T1000 (cell line): Measurements from ENCODE around the gene TFIP11.

ENCODE experiments used
- DNase-seq: peaks from one replicate; lab custom pipeline; 2025; ENCODE audit warnings: mixed read lengths; lab: John Stamatoyannopoulos, UW

Gene TFIP11

DNA sequence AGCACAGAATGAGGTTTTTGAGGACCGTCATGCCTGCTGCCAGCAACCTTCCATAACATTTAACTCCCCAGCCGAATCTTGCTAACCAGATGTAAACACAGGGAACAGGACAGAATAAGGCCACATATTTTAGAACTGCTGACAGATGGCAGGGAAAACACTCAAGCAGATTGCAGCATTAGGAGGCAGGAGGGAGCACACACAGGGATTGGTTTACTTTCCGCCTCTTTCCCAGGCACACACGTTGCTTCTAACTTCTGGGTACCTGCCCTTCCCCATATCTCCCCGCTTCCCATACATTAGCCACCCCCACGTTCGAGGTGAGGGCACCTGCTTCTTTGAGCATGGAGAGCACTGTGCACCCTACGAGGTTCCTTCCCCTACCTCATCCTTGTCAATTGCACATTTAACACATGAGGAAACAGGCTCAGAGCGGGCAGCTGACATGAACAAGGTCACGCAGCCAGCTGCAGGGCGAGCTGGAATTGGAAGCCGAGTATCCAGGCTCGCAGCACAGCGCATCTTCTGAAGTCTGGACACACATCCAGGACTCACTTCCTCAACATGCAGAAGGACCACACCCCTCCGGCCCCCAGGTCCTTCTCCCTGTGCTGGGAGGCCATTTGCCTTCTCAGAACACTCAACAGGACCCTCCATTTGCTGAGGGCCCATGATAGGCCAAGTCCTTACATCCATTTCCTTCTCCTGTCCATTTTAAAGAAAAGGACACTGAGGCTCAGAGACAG, 64.5 kb downstream of the TFIP11 start:
- DNase-seq, result no peak

DNA sequence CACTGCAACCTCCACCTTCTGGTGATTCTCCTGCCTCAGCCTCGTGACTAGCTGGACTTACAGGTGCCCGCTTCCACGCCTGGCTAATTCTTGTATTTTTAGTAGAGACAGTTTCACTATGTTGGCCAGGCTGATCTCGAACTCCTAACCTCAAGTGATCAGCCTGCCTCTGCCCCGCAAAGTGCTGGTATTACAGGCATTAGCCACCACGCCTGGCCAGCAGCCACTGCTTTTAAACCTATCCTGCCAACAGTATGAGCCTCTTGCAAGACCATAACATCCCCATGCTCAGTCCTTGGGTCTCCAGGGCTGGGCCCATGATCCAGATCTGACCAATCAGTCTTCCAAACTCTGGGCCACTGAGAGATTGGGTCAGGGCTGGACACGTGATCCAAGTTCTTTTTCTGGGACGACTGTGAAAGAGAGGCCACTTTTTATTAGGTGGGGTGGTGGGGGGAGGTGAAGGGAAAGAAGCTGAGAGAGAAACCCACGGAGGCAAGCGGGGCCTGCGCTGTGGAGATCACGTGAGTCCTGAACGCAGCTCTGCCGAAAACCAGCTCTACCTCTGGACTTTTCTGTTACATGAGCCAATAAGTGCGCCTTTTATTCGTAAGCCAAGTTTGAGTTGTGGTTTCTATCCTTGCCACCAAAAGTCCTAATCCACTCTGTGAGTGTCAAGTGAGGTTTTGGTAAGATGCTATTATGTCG, 65.3 kb downstream of the TFIP11 start:
- no peak for DNase-seq

DNA sequence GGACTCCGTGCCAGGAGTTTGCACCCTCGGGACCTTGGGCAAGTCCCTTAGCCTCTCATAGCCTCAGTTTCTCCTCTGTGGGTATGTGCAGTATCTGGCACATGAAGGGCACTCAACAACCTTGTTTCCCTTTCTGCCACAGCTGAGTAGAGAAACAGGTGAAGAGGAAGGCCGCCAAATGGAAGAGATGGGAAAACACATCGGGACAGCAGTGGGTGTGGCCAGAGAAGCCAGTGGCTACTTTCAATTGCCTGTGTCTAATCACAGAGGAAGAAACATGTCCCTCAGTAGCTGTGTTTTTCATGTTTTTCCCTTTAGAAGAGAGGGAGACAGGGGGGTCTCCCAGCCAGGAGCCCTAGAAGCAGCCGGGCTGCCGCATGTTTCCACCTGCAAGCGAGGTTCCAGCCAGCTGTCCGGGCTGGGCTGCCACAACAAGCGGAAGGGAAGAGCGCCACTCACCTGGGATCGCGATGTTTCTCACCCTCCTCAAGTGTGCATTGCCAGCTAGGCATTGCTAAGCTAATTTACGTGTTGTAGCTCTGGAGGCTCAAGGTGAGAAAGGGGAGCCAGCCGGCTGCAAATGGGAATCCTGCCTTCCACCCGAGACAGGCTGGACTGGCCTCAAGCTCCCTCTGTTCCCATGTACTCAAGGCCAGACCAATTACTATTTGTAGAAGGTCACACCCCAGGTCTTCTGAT, 66.5 kb downstream of the TFIP11 start:
- no peak for DNase-seq

DNA sequence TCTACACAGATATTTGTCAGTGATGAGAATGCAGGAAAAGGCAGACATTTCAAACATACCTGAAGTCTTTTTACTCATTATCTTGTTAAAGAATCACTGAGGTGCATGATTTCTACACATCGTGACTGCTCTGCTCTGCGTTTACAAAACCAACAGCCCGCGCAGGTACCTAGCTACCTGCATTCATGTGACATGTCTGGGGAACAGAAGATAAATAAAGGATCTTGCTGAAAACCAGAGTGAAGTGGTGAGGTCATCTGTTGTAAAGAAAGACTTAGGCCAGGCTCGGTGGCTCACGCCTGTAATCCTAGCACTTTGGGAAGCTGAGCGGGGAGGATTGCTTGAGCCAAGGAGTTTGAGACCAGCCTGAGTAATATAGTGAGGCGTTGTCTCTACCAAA, 67.5 kb downstream of the TFIP11 start:
- no peak for DNase-seq

DNA sequence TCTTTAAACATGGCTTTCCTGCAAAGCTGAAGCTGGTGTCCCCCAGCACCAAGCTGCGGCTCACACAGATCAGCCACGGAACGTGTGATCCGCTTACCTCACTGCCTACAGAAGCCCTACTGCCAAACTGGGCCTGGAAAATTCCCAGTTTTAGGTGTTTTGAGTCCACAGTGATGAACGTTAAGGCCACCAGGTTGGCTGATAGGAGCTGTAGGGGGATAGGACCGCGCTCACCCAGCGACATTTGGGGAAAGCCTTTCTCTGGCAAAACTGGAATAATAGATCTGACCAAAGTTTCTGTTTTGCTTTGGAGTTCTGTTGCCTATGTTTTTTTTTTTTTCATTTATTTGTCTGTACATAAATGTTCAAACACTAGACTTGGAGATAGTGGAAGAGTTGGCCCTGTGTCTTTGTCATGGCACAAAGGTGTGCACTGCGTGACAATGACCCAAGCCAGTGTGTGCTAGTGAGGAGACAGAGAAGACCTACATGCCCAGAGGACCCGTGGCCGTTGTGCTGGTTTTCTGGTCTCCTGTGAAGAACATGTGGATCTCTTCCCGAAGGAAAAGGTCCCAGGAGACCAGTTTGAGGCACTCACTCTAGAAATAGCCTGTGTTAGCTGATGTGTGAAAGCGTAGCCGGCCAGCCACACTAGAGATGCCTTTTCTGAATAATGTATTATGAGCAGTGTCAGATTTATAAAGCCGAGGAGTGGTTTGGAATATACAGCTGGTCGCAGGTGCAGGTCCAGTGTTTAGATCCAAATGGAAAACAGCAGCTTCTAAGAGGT, 68.2 kb downstream of the TFIP11 start:
- DNase-seq, result no peak

DNA sequence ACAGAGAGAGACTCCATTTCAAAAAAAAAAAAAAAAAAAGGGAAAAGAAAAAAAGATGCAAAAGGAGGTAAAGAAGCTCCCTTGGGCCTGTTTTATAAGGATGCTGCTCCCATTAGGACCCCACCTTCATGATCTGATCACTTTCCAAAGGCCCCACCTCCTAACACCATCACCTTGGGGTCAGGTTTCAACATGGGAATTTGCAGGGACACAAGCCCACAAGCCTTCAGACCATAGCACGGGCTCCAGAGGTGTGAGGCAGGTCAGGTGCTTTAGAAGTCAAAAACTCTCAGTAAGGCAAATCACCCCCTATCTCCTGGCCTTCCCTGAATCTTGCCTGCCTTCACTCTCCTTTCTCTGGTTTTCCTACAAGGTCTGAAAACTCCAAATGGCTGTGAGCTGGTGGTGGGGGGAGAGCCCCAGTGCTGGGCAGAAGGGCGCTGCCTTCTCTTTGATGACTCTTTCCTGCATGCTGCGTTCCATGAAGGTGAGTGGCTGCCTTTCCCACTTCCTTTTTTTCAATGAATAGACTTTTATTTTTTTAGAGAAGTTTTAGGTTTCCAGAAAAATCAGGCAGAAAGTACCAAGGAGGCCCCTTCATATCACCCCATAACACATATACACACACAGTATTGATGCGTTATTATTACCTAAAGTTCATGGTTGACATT, 70.1 kb downstream of the TFIP11 start:
- no peak for DNase-seq
